Kidney glomerular epithelial cell (primary cell): ENCODE results near the gene SLC29A3.

Experiments
- DNase-seq: peaks from one replicate; lab custom pipeline; 2025; lab: John Stamatoyannopoulos, UW

SLC29A3 gene

DNA sequence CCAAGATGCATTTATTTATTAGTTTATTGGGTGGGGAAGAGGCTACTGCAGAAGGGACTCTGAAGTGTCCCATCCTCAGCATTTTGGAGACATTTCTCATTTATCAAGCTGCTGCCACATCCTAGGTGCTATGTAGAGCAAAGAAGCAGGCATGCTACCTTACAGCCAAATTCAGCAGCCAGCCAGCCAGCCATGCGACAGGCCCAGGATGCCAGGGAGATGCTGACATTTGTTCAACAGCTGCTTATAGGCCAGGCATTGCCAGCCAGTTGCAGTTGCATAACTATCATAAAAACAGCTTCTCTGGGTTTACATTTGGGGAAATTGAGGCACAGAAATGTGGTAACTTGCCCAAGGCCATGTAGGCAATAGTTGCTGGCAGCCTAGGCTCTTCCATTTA lies 2.3 kb downstream of the SLC29A3 start:
- no peak for DNase-seq

DNA sequence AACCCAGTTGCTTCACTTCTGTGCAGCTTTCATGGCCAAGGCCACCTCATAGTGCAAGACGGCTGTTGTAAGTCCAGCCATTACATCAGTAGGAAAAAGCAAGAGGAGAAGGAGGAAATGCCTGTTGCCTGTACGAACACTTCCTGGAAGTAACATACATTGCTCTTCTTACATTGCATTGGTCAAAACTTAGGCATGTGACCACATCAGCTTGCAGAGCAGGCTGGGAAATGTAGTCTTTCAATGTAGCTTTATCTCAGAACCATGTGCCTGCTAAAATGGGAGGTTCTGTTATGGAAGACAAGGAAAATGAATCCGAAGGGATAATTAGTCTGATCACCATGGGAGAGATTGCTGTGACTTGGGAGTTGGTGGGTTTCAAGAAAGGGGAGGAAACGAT lies 4.3 kb downstream of the SLC29A3 start:
- DNase-seq, result no peak

DNA sequence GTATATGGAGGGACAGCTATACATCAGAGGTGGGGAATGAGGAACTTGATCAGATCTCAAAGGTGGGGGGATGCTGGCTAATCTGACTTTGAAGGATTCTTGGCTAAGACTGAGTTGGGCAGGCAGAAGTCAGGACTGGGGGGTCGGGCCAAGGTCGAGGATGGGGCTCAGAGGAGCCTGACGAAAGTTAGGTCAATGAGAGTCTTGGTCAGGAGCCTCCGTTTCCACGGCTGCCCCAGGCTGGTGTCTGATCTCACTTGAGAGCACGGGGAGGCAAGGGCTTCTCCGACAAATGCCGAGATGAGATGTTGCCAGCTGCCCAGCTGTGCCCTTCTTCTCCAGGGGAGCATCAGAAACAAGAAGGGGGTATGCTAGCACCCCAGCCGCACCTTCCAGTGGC lies 5.7 kb downstream of the SLC29A3 start:
- DNase-seq, result no peak

DNA sequence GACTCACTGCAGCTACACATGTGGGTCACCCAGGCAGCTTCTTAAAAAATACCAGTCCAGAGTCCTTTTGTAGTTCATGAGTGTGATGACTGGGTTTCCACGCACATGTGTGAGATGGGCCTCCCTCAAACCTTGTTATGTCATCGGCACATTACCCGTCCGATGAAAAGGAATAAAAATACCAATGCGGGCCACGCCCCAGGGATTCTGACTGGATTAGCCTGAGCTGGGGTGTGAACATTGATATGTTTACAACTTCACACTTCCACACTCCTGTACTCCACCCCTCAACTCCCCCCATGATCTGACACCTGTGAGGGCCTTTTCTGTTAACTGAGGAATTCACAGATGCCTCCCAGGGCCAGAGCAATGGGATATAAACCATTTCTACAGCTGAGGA lies 6.2 kb downstream of the SLC29A3 start:
- DNase-seq, result no peak

DNA sequence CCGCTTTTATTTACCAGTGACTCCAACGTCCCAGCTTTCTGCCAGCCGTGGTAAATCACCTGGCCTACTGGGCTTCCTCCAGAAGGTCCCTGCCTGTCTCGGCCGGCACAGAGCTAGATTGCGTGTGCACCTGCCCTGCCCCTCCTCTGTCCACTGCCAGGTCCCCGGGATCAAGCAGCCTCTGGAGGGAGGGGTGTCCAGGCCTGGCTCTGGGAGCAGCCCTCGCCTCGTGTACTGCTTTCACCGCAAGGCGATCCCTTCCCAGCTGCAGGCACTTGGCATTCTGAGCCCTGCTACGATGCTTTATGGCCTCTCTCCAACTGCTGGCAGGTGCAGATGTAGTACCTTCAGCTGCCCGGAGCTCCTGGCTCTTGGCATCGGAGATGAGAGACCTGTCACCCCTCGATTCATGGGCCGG lies 7.4 kb downstream of the SLC29A3 start:
- DNase-seq, result no peak

DNA sequence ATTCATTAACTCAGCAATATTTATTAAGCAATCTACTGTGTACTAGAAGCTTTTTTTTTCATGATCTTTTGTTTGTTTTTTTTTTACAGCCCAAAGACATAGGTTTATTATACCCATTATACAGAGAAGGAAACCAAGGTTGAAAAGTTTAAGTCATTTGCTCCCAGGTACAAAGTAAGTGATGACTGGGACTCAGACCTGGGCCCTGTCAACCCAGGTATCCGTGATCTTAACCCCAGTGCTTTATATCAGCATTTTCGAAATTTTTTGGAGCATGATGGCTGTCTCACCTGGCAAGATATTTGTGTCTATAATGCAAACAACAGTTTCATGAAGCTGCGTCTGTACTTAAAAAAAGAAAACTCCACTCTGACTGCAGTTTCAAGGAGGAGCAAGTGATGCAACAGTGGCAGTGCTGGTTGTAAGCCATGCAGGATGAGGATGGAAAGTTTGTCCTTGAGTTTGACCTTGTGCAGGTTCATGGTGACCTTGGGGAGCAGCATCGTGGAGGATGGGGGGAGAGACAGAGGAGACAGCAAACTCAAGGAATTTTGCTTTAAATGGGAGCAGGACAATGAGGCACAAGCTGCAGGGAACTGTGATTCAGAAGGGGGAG lies 11.8 kb downstream of the SLC29A3 start:
- DNase-seq, result no peak

DNA sequence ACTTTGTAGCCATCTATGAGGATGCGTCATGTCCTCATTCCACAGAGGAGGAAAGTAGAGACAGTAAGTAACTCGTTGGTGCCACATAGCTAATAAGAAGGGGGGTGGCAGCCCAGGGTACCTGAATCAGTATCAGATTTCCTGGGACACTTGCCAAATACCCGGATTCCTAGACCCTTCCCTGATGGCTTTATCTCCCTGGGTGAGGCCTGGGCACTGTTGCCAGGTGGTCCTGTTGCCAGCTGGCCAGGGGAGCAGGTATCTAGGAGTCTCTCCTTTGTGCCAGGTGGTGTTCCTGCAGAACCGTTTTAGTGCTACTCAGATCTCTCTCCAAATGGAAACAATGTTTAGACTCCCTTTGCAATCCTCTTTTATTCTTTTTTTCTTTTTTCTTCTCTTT lies 12.7 kb downstream of the SLC29A3 start:
- no peak for DNase-seq

DNA sequence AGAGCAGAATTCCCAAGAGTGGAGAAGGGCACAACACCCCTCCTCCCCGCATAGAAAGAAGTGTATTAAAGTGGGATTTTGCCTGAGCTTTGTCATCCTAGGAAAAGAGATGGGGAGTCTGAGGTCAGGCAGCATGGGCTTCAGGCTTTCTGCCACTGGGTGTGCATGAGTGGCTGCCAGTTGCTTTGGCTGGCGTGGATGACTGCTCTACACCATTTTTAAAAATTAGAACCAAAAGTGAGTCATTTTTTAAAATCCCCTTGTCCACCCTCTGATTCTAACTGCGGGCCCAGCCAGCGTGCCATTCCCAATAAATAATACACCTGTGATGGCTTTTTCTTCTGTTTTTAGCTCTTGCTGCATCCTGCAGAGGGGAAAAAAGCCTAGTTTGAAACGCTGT lies 13.4 kb downstream of the SLC29A3 start:
- no peak for DNase-seq

DNA sequence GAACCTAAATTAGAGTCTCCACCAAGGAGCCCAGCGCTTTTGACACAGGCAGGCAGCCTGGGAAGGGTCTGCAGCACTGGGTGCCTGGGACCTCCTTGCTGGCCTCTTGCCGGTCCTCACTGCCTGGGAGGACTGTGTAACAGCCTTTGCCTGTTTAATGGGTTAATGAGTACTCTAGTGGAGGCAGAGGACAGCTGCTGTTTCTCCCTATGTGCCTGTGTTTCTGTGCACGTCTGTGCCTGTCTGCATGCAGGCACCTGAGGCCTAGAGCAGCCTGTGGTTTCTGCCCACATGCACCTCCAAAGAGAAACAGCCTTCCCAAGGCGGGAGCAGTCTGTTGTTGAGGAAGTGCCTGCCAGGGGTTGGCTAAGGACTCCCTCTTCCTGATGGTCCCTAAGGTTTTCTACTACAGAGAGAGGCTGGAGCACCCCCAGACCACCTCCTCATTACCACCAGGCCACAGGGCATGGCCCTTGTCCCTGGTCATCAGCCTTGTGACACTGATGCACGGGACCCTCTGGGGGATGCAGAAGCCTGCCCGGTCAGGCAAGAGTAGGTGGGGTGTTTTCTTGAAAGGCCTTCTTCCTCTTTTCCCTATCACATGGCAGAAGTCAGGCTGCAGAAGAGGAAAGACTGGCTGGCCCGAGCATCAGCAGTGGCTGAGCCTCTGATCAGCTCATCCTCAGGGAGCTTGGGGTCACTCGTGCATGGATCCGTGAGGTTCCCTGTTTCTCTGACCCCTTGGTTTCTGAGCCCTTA lies 14.2 kb downstream of the SLC29A3 start:
- no peak for DNase-seq

DNA sequence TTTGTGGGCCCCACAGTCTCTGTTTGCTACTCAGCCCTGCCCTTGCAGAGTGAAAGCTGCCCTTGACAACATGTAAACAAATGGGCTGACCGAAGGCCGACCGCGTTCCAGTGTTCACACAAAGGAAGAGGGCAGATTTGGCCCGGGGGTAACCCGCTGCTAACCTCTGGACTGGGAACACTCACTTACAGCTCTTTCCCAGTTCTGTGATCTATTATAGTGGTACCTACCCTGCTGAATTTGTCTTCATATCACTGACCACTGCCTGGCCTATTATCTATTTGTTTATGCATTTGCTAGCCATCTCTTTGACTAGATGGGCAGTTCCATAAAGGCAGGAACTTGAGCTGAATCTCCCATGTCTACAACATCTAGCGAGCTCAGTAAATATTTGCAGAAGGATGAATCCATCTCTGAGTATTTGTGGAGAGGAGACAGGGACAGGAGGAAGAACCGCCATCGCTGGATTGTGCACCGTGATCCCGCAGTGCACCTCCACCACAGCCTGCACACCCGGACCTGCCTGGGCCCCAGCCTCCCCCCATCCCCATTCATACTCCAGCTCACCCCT lies 15.2 kb downstream of the SLC29A3 start:
- no peak for DNase-seq

DNA sequence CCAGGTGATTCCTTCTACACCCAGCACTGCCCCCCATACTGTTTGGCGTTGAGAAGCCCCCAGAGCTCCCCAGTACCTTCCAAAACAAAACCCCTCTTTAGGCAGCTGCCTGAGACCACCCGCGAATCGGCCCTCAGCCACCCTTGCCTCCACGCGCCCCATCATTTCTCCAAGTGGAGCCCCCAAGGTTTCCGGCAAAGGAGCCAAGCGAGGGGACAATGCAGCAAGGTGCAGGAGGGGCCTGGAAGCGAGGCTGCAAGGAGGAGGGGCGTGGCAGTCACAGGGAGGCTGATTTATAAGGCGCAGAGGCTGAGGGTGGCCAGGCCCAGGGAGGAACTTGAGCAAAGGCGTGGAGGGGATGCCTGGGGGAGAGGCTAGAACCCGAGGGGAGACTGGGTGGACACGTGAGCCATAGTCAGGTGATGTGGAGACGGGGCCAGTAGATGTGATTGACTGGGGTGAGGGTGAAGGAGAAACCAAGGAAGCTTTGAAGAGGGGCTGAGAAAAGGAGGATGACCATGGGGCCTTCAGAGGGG lies 16.2 kb downstream of the SLC29A3 start:
- DNase-seq, result no peak

DNA sequence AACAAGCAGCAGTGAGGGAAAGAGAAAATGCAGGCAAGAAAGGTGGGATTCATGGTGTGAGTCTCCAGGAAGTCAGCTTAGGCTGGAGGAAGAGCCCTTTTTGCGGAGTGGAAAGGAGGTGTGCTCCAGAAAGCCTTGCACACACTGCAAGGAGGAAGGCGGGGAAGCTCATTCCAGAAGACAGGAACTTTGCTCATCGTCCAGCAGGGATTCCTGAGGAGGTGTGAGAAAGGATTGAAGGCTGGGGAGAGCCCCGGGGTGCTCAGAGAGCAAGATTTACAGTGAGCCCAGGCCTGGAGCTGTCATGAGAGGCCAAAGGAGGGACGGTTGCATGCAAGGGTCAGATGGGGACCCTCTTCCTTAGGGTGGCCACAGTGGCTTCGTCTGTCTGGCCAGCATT lies 17.6 kb downstream of the SLC29A3 start:
- no peak for DNase-seq

DNA sequence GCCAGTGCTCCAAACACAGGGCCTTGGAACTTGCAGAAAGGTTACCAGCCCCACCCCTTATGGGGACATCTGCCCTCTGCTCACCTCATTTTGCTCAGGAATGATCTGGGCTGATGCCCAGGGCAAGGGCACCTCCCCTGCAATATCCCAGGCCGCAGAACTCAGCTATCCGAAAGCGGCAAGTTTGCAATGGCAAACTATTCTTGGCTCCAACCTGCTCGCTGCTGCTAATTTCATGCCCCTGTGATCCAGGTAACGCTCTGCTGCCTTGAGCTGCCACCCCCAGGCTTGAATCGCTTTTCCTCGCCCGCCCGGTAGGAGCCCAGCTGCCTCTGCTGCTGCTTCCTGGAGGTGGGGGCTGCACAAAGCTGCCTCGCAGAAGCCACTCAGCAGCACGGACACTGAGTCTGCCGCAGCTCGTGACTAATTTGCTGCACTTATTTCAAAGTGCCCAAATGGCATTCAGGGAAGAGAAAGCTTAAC lies 18.2 kb downstream of the SLC29A3 start:
- peak; percentile 59 for DNase-seq

DNA sequence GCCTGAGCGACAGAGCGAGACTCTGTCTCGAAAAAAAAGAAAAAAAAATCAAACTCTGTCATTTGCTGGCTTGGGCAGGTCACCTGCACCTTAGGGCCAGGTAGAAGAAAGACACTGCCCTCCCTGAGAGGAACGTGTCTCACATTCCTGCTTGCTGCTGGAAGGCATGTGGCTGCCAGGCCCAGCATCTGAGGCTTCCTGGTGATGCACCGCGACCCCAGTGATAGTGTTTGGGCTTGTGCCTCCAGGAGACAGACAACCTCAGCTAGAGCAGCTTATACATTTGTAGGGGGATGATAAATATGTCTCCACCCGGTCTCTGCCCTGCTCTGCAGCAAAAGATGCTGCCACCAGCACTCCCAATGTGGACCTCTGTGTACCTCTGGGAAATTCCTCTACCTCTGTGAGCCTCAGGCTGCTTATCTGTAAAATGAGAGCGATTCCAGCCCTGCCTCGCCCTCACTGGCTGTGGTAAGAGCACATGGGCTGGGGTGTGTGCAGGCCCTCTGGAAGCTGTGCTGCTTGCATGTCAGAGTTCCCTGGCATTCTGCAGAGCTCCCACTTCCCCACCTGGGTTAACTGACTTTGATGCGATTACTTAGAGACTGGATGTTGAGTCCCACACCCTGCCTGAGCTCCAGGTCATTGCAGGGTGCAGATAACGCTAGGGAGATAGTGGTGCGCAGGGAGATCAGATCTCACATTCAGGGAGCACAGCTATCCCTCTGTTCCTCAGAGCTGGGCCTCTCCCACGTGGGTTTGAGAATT lies 19.9 kb downstream of the SLC29A3 start:
- no peak for DNase-seq

DNA sequence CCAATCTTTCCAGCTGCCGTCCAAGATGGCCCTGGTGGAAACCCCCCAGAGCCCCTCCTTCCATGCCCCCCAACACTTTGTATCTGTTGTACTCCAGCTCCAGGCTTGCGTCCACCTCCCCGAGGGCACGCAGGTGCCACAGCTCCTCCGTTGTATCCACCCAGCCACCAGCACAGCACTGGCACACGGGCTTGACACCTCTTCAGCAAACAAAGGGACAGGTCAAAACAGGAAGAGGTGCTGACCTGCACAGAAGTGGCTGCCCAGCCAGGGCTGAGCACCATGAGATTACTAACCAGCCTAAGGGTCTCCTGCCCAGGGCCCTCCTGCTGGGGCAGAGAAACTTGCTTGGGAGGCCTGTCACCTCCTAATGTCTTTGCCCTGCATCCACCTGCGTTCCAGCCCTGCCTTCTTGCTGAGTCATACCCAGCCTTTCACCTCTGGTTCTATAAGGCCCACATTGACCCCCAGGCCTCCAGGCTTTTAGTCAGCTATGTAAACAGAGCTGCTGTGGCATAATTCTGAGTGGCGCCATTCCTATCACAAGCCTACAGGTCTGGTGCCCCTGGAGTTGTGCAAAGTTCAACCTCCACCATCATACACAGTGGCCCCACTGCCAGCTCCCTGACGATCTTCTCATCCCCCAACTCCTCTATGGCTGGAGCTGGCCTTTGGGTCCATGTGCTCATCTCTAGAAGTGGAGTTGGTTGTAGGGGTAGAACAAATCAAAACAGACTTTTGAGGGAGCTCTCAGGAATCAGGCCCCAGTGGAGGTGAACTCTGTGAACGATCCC lies 20.9 kb downstream of the SLC29A3 start:
- DNase-seq, result no peak

DNA sequence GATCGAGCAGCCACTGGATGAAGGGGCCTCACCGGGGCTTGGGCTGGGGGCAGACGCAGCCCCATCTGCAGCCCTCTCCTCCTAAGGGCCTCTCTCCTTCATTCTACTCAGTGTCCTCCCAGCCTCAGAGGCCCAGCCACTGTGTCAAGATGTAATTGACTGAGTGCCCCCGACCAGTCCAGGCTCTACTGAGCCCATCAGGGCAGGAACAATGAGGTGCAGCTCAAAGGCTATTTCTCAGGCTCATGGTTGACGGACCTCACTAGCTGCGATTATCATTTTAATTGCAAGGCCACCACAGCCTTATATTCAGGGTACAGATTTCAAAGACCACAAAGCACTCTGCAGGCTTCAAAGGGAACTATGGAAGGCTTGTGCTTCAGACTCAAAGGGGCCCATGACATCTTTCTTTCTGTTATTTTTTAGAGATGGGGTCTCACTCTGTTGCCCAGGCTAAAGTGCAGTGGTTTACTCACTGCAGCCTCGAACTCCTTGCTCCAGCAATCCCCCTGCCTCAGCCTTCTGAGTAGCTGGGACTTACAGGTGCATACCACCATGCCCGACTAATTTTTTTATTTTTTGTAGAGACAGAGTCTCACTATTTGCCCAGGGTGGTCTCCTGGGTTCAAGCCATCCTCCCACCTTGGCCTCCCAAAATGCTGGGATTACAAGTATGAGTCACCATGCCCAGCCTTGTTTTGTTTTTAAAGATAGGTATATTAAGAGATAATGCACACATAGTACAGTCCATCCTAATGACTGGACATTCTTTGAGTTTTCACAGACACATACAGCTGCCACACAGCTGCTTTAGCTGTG lies 23.7 kb downstream of the SLC29A3 start:
- no peak for DNase-seq

DNA sequence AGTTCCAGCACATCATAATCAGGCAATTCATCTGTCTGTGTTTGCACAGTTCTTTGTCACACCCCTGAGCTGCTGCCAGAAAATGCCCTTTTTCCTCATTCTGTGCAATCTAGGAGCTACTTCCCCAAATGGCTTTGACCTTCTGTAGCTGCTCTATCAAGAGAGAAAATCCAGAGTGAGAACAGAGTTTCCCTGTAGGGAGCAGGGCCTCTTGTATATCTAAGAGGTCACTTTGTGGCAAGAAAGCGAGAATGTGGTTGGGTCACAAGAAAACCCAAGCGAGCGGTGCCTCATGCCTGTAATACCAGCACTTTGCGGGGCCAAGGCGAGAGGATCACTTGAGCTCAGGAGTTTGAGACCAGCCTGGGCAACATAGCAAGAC lies 24.3 kb downstream of the SLC29A3 start:
- no peak for DNase-seq

DNA sequence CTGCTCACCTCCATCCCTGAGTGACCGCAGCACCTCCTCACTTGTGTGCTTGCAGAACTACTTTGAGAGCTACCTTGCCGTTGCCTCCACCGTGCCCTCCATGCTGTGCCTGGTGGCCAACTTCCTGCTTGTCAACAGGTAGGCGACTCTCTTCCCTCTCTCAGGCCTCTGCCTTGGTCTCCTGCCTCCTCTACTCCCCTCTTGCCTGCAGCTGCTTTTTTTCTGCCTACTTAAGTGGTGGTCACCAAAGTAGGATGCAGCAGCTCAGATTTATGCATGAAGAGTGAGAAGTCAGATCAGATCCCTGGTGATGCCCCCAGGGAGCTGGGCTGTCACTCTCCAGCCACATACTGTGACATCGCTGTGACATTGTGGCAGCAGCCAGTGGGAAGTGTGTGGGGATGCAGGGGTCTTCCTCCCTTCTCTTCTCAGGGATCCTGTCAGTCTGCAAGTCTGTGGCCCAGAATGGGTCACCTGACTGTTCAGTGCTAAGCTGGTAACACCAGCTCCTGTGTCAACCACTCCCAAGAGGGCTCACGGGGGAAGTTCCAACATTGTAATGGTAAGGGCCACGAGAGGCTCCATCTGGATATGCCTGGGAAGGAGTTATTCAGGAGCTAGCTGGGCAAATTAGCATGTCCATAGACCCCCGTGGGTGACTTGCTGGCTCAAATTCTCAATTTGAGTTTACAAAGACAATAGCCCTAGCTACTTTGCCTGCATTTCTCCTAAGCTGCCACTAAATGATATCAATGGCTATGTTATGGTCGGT lies 25.3 kb downstream of the SLC29A3 start:
- DNase-seq, result no peak

DNA sequence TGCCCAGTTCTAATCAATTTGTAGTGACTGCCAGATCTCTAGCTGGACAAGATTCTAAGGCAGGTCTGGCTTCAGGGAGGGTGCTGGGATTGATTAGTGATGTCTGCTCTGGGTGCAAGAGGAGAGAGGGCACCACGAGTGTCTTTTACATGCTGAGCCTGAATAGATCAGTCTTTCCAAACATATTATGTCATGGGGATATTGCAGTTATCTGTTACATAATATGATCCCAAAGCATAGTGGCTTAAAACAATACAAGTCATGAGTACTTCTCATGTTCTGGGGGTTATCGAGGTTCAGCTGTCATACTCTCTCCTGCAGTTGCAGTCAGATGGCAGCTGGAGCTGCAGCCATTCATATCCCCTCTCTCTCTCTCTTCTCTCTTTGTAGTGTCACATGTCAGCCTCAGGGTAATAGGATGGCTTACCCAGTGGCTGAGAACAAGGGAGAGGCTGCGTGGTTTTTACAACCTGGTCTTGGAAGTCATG lies 26.0 kb downstream of the SLC29A3 start:
- DNase-seq, result no peak

DNA sequence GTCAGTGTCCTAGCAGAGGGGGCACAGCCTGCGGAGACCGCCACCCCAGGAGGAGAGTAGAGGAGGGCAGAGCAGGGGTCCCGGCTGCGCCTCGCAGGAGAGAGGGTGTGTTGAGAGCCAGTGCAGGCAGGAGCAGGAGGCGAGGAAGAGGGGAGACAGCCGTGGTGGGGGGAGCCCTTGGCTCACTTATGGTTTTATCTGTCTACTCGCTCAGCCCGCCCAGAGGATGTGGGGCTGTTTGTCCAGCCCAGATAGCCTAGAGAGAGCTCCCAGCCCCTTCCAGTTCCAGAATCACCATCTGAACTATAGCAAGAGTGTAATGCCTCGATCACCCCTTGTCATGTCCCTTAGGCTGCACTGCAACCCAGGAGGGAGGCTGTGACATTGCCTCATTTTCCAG lies 26.6 kb downstream of the SLC29A3 start:
- DNase-seq, result no peak
